ENCODE measurements around the gene SIL1. TPM values are rescaled to one million over a fixed set of nuclear protein-coding genes. Genes with fewer than 3 reads are reported as not detected.

SIL1 gene
- polyA plus RNA-seq, 2 of the 4 experiments (the other 2 are of a cell fraction): 27.6 to 45.5 TPM

DNA sequence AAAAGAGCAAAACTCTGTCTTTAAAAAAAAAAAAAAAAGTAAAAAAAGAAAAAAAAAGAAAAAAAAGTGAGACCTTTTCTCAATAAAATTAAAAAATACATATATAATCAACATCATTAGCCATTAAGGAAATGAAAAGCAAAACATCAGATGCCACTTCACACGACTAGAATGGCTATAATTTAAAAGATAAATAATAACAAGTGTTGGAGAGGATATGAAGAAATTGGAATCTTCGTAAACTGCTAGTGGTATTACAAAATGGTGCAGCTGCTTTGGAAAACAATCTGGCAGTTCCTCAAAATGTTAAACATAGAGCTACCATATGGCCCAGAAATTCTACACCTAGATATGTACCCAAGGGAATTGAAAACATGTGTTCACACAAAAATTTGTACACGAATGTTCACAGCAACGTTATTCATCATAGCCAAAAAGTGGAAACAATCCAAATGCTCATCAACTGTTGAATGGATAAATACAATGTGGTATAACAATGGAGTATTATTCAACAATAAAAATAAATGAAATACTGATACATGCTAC lies 45.3 kb upstream of the SIL1 start:
- ATAC-seq (no peak), DNase-seq (ENCODE audit: low read depth in 1 of 2, low spot score in 1 of 2) (no peak), FAIRE-seq (no peak)
- peaks cover 8% of the 10 kb centered on the region; the same call in 1 of the 3 replicates for H3K4me1 ChIP-seq
- no peak overlapping the region for H3K27ac ChIP-seq
- POLR2A ChIA-PET: no interaction called here
- no peak overlapping the region for H3K4me2 ChIP-seq
- 38% methylated on average over 4 of the region's 4 CpGs for WGBS (ENCODE audit: missing lambda C conversion rate)
- TF ChIP-seq, protein P1, sequence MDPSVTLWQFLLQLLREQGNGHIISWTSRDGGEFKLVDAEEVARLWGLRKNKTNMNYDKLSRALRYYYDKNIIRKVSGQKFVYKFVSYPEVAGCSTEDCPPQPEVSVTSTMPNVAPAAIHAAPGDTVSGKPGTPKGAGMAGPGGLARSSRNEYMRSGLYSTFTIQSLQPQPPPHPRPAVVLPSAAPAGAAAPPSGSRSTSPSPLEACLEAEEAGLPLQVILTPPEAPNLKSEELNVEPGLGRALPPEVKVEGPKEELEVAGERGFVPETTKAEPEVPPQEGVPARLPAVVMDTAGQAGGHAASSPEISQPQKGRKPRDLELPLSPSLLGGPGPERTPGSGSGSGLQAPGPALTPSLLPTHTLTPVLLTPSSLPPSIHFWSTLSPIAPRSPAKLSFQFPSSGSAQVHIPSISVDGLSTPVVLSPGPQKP (IDR thresholded peaks at IDR 0.05; ENCODE audit: low read depth, low read length): no peak
- TF ChIP-seq, protein P2, sequence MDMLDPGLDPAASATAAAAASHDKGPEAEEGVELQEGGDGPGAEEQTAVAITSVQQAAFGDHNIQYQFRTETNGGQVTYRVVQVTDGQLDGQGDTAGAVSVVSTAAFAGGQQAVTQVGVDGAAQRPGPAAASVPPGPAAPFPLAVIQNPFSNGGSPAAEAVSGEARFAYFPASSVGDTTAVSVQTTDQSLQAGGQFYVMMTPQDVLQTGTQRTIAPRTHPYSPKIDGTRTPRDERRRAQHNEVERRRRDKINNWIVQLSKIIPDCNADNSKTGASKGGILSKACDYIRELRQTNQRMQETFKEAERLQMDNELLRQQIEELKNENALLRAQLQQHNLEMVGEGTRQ (IDR thresholded peaks at IDR 0.05): no peak
- no peak for TF ChIP-seq FOSB (CRISPR knock-in tag; IDR thresholded peaks at IDR 0.05)
- TF ChIP-seq HEYL (CRISPR knock-in tag; IDR thresholded peaks at IDR 0.05): no peak
- no peak for TF ChIP-seq EP300 (IDR thresholded peaks at IDR 0.05)
- TF ChIP-seq, protein P3, sequence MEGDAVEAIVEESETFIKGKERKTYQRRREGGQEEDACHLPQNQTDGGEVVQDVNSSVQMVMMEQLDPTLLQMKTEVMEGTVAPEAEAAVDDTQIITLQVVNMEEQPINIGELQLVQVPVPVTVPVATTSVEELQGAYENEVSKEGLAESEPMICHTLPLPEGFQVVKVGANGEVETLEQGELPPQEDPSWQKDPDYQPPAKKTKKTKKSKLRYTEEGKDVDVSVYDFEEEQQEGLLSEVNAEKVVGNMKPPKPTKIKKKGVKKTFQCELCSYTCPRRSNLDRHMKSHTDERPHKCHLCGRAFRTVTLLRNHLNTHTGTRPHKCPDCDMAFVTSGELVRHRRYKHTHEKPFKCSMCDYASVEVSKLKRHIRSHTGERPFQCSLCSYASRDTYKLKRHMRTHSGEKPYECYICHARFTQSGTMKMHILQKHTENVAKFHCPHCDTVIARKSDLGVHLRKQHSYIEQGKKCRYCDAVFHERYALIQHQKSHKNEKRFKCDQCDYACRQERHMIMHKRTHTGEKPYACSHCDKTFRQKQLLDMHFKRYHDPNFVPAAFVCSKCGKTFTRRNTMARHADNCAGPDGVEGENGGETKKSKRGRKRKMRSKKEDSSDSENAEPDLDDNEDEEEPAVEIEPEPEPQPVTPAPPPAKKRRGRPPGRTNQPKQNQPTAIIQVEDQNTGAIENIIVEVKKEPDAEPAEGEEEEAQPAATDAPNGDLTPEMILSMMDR (IDR thresholded peaks at IDR 0.05): no peak
- no peak for TF ChIP-seq NR3C1 (IDR thresholded peaks at IDR 0.05)
- no peak for TF ChIP-seq JUNB (IDR thresholded peaks at IDR 0.05)
- TF ChIP-seq, protein P4, sequence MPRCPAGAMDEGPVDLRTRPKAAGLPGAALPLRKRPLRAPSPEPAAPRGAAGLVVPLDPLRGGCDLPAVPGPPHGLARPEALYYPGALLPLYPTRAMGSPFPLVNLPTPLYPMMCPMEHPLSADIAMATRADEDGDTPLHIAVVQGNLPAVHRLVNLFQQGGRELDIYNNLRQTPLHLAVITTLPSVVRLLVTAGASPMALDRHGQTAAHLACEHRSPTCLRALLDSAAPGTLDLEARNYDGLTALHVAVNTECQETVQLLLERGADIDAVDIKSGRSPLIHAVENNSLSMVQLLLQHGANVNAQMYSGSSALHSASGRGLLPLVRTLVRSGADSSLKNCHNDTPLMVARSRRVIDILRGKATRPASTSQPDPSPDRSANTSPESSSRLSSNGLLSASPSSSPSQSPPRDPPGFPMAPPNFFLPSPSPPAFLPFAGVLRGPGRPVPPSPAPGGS (IDR thresholded peaks at IDR 0.05): no peak
- TF ChIP-seq FOSL2 (IDR thresholded peaks at IDR 0.05): no peak
- TF ChIP-seq FOSL2 (CRISPR knock-in tag; IDR thresholded peaks at IDR 0.05): no peak
- no peak for TF ChIP-seq KDM5A (IDR thresholded peaks at IDR 0.05)
- TF ChIP-seq RAD21 (conservative IDR thresholded peaks at IDR 0.05 in 1 of 2, IDR thresholded peaks at IDR 0.05 in 1 of 2): no peak
- no peak for TF ChIP-seq EHMT2 (IDR thresholded peaks at IDR 0.05; ENCODE audit: low read depth)
- TF ChIP-seq SMC3 (IDR thresholded peaks at IDR 0.05): no peak
- TF ChIP-seq, protein P5, sequence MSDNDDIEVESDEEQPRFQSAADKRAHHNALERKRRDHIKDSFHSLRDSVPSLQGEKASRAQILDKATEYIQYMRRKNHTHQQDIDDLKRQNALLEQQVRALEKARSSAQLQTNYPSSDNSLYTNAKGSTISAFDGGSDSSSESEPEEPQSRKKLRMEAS (IDR thresholded peaks at IDR 0.05): no peak
- no peak for TF ChIP-seq HDAC2 (IDR thresholded peaks at IDR 0.05)
- no peak for TF ChIP-seq MYC (IDR thresholded peaks at IDR 0.05; ENCODE audit: borderline replicate concordance, low read length)
- TF ChIP-seq POLR2A (IDR thresholded peaks at IDR 0.05; ENCODE audit: low read length): no peak
- TF ChIP-seq, protein P6, sequence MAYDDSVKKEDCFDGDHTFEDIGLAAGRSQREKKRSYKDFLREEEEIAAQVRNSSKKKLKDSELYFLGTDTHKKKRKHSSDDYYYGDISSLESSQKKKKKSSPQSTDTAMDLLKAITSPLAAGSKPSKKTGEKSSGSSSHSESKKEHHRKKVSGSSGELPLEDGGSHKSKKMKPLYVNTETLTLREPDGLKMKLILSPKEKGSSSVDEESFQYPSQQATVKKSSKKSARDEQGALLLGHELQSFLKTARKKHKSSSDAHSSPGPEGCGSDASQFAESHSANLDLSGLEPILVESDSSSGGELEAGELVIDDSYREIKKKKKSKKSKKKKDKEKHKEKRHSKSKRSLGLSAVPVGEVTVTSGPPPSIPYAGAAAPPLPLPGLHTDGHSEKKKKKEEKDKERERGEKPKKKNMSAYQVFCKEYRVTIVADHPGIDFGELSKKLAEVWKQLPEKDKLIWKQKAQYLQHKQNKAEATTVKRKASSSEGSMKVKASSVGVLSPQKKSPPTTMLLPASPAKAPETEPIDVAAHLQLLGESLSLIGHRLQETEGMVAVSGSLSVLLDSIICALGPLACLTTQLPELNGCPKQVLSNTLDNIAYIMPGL (CRISPR knock-in tag; IDR thresholded peaks at IDR 0.05; ENCODE audit: borderline replicate concordance): no peak
- no peak for TF ChIP-seq CBX8 (IDR thresholded peaks at IDR 0.05)
- H3K9me3 ChIP-seq: no peaks in the 10 kb centered on the region
- CTCF ChIA-PET: interaction anchor here (0.6 to 2.1 kb wide), 2 partner anchors 11 to 21 kb away, joined by 3 to 5 read pairs; no protein-coding TSS in a partner anchor
- H3K4me3 ChIP-seq: no peak overlapping the region

DNA sequence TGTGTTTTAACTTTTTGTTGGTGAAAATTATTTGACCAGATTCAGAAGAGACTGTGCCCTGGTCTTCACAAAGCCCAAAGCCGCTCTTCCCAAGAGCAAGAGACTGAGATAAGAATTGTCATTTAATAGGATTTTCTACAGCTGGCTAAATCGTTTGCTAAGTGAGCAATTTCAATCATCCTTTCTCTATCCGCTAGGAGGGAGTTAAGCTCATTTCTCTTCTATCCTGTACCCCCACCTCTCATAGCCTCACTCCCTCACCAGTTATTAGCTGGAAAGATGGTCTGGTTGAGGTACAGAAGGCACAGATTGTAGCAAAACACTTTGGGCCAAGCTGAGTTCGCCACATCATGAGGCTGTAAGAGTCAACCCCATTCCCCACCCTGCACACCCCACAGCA lies 43.0 kb upstream of the SIL1 start:
- POLR2A ChIA-PET: no interaction called here
- DNase-seq (ENCODE audit: low read depth in 1 of 2, low spot score in 1 of 2) (no peak), FAIRE-seq (no peak), ATAC-seq (peak in 1 of 2 experiments; percentile 49; a peak in 2 of 6 replicates)
- Histone ChIP-seq H3K4me2 (no peak overlapping the region), H3K4me1 (peaks cover 3% of the 10 kb centered on the region; the same call in 1 of the 3 replicates), H3K9me3 (peaks cover 12% of the 10 kb centered on the region; the same call in 1 of the 3 replicates), H3K4me3 (no peak overlapping the region), H3K27ac (no peak overlapping the region)
- CTCF ChIA-PET: interaction anchor here (1.2 kb wide), 1 partner anchor 38 kb away, joined by 3 read pairs; no protein-coding TSS in a partner anchor
- WGBS (ENCODE audit: missing lambda C conversion rate): 65% methylated on average over 4 of the region's 4 CpGs
- TF ChIP-seq HDAC2 (IDR thresholded peaks at IDR 0.05): no peak
- TF ChIP-seq PHF8 (IDR thresholded peaks at IDR 0.05; ENCODE audit: borderline replicate concordance, low read depth): no peak
- TF ChIP-seq MYC (IDR thresholded peaks at IDR 0.05; ENCODE audit: borderline replicate concordance, low read length): no peak
- no peak for TF ChIP-seq CHD2 (IDR thresholded peaks at IDR 0.05; ENCODE audit: low read length, partially characterized antibody)
- no peak for TF ChIP-seq FOSL2 (IDR thresholded peaks at IDR 0.05)
- no peak for TF ChIP-seq FOSL2 (CRISPR knock-in tag; IDR thresholded peaks at IDR 0.05)
- TF ChIP-seq, protein P7, sequence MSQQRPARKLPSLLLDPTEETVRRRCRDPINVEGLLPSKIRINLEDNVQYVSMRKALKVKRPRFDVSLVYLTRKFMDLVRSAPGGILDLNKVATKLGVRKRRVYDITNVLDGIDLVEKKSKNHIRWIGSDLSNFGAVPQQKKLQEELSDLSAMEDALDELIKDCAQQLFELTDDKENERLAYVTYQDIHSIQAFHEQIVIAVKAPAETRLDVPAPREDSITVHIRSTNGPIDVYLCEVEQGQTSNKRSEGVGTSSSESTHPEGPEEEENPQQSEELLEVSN (IDR thresholded peaks at IDR 0.05; ENCODE audit: borderline replicate concordance, low read depth): no peak
- TF ChIP-seq POLR2AphosphoS2 (conservative IDR thresholded peaks at IDR 0.05; ENCODE audit: low read length): no peak
- no peak for TF ChIP-seq HOXB13 (CRISPR knock-in tag; IDR thresholded peaks at IDR 0.05; ENCODE audit: low read depth)
- no peak for TF ChIP-seq ZC3H11A (IDR thresholded peaks at IDR 0.05)
- no peak for TF ChIP-seq TP53 (CRISPR knock-in tag; IDR thresholded peaks at IDR 0.05)
- TF ChIP-seq ESRRA (IDR thresholded peaks at IDR 0.05; ENCODE audit: borderline replicate concordance, low read length): no peak
- TF ChIP-seq, protein P8, sequence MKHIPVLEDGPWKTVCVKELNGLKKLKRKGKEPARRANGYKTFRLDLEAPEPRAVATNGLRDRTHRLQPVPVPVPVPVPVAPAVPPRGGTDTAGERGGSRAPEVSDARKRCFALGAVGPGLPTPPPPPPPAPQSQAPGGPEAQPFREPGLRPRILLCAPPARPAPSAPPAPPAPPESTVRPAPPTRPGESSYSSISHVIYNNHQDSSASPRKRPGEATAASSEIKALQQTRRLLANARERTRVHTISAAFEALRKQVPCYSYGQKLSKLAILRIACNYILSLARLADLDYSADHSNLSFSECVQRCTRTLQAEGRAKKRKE (CRISPR knock-in tag; IDR thresholded peaks at IDR 0.05; ENCODE audit: low read depth): no peak
- TF ChIP-seq KDM5A (IDR thresholded peaks at IDR 0.05): no peak

Data from A549 (cell line).